ENCODE results near the gene GRID2IP.
A peak's percentile ranks its signal among the peaks of the same experiment; 100 is the strongest.

The GRID2IP gene

GRCh38 chr7:6494365-6494764, 56.9 kb downstream of the GRID2IP start:
- TF ChIP-seq, protein P1, sequence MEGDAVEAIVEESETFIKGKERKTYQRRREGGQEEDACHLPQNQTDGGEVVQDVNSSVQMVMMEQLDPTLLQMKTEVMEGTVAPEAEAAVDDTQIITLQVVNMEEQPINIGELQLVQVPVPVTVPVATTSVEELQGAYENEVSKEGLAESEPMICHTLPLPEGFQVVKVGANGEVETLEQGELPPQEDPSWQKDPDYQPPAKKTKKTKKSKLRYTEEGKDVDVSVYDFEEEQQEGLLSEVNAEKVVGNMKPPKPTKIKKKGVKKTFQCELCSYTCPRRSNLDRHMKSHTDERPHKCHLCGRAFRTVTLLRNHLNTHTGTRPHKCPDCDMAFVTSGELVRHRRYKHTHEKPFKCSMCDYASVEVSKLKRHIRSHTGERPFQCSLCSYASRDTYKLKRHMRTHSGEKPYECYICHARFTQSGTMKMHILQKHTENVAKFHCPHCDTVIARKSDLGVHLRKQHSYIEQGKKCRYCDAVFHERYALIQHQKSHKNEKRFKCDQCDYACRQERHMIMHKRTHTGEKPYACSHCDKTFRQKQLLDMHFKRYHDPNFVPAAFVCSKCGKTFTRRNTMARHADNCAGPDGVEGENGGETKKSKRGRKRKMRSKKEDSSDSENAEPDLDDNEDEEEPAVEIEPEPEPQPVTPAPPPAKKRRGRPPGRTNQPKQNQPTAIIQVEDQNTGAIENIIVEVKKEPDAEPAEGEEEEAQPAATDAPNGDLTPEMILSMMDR (IDR thresholded peaks at IDR 0.05; ENCODE audit: low read depth, low read length) = no peak
- TF ChIP-seq MYC (IDR thresholded peaks at IDR 0.05; ENCODE audit: low read depth, low read length) = no peak
- no peak for TF ChIP-seq MAX (IDR thresholded peaks at IDR 0.05; ENCODE audit: low read depth, low read length)
- no peak for TF ChIP-seq POLR2A (IDR thresholded peaks at IDR 0.05; ENCODE audit: extremely low read depth, insufficient read length)
- no peak for DNase-seq (ENCODE audit: low read depth)

GRCh38 chr7:6491194-6491593, 60.1 kb downstream of the GRID2IP start:
- no peak for TF ChIP-seq MYC (IDR thresholded peaks at IDR 0.05; ENCODE audit: low read depth, low read length)
- no peak for TF ChIP-seq POLR2A (IDR thresholded peaks at IDR 0.05; ENCODE audit: extremely low read depth, insufficient read length)
- TF ChIP-seq MAX (IDR thresholded peaks at IDR 0.05; ENCODE audit: low read depth, low read length) = no peak
- TF ChIP-seq, protein P1 (IDR thresholded peaks at IDR 0.05; ENCODE audit: low read depth, low read length) = no peak
- H3K4me3 ChIP-seq (ENCODE audit: low read depth, low read length) = no peak overlapping the region
- DNase-seq (ENCODE audit: low read depth) = no peak

More at GRCh38 chr7:6494365-6494764, 56.9 kb downstream of the GRID2IP start:
- H3K4me3 ChIP-seq (ENCODE audit: low read depth, low read length) = no peak overlapping the region

DNA sequence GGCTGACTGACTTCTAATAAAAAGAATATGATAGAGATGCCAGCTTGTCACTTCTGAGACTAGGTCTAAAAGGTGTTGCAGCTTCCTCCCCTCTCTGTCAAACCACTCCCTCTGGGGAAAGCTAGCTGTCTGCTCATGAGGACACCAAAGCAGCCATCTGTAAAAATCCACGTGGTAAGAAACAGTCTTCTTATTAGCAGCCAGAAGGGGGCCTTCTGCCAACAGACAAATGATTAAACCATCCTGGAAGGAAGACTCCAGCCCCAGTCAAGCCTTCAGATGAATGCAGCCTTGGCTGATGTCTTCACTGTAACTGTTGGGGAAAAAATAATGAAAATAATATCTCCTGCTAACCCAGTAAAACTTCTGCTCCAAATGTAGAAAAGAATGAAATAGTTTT, 61.6 kb downstream of the GRID2IP start:
- no peak overlapping the region for H3K4me3 ChIP-seq (ENCODE audit: low read depth, low read length)
- TF ChIP-seq MYC (IDR thresholded peaks at IDR 0.05; ENCODE audit: low read depth, low read length) (peak; percentile 36; the same call in 1 of the 2 replicates), POLR2A (IDR thresholded peaks at IDR 0.05; ENCODE audit: extremely low read depth, insufficient read length) (no peak), MAX (IDR thresholded peaks at IDR 0.05; ENCODE audit: low read depth, low read length) (peak; percentile 67)
- TF ChIP-seq, protein P1 (IDR thresholded peaks at IDR 0.05; ENCODE audit: low read depth, low read length) = peak; percentile 30
- peak; percentile 58 for DNase-seq (ENCODE audit: low read depth)

GRCh38 chr7:6487184-6487545, 64.1 kb downstream of the GRID2IP start:
- no peak for TF ChIP-seq POLR2A (IDR thresholded peaks at IDR 0.05; ENCODE audit: extremely low read depth, insufficient read length)
- TF ChIP-seq, protein P1 (IDR thresholded peaks at IDR 0.05; ENCODE audit: low read depth, low read length) = no peak
- TF ChIP-seq MAX (IDR thresholded peaks at IDR 0.05; ENCODE audit: low read depth, low read length) = no peak
- TF ChIP-seq MYC (IDR thresholded peaks at IDR 0.05; ENCODE audit: low read depth, low read length) = no peak
- no peak for DNase-seq (ENCODE audit: low read depth)
- no peak overlapping the region for H3K4me3 ChIP-seq (ENCODE audit: low read depth, low read length)

DNA sequence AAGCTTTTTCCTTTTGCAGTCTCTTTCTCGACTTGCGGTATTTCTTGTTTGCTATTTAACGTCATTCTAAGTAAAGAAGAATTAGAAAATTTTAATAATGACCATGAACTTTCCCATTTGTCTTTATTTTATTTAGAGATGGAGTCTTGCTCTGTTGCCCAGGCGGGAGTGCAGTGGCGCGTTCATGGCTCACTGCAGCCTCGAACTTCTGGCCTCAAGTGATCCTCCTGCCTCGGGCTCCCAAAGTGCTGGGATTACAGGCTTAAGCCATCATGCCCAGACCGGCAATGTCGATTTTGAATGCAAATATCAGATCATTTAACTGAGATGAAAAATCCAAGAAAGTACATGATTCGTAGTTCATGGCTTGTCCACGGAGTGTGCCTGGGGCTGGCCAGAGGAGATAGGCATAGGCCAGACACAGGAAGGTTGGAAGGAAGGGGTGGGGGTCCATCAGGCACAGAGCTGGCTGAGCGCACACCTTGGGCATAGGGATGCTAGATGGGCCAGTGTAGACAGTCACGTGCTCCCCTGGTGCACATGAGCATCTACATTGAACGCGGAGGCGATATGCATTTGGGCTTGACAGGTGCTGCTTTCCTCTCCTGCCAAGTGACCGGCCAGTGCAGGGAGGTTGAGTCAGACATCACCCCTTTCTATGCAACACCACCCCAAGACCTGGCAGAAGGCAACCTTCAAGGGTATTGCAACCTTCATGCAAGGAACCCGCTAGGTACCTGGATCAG, 64.7 kb downstream of the GRID2IP start:
- no peak for DNase-seq (ENCODE audit: low read depth)
- no peak overlapping the region for H3K4me3 ChIP-seq (ENCODE audit: low read depth, low read length)
- TF ChIP-seq MYC (IDR thresholded peaks at IDR 0.05; ENCODE audit: low read depth, low read length) = no peak
- TF ChIP-seq, protein P1 (IDR thresholded peaks at IDR 0.05; ENCODE audit: low read depth, low read length) = no peak
